Stimulated activated CD4-positive, alpha-beta T cell treated with anti-CD3 and anti-CD28 coated beads, TNF-alpha, amount 100 ng/mL, for 24 hours (primary cell): ENCODE data around the gene SNAPC2.
A peak's percentile ranks its signal among the peaks of the same experiment; 100 is the strongest.
"Not testable (repeated sequence)": the region's sequence is repeated elsewhere in the genome, so short reads cannot be mapped to it uniquely, and the experiment has no call there.

ENCODE experiments used
- DNase-seq, 3 experiments: peaks; one replicate each; pipeline ENCODE4 v3.0.0-alpha.2; 2020; ENCODE audit warnings: low read depth in 3 of 3

Gene SNAPC2

DNA sequence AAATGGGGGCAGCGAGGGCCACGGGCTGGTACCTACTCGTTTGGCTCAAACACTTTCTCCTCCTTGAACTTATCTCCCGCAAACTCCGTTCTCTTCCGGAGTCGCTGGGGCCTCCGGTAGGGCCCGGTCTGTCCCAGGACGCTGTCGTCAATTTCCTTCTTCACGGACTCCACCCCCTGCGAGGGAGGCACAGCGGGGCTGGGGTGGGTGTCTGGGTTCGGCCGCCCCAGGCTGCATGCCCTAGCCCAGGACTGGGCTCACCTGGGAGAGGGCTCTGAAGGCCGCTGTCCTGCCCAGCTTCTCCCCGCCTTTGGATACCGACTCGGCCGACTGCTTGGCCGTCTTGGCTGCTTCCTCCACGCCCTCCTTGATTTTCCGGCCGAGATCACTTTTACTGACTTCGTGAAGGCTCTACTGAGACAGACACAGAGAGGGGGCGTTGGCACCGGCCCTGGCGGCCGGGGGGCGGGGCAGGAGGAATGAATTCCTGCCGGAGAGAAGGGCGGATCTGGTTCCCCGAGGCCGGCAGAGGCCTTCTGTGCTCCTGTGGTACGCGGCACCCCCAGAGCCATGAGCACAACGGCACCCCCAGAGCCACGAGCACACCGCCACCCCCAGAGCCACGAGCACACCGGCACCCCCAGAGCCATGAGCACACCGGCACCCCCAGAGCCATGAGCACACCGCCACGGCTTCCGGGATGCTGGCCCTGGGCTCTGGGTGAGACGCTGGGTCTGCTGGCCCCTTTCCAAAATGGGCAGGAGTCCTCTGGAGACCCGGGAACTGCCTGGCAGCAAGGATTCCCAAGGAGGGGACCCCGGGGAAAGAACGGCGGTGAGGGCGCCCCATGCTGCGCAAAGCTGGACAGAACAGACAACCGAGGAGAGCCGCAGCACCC lies 13.9 kb downstream of the SNAPC2 start:
- no peak for DNase-seq

DNA sequence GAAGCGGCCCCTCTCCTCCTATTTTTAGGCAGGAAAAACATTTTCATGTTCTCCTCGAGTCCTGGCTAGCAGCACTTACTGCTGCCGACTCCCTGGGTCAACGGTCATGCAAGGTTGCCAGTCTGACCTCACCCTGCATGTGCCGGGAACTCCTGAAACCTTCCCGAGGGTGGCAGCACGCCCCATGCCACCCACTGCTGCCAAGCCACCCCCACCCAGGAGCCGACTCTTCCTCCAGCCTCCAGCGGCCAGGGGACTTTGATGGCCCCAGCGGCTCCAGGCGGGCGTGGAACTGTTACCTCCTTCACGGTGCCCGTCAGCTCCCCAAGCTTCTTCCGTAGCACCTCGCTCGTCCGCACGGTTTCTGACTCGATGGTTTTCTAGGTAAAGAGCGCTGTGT lies 14.6 kb downstream of the SNAPC2 start:
- no peak for DNase-seq

GRCh38 chr19:7940841-7941240 lies 20.7 kb downstream of the SNAPC2 start:
- no peak for DNase-seq

- DNase-seq: no peak
Observed at GRCh38 chr19:7941895-7942596, 21.9 kb downstream of the SNAPC2 start.

DNA sequence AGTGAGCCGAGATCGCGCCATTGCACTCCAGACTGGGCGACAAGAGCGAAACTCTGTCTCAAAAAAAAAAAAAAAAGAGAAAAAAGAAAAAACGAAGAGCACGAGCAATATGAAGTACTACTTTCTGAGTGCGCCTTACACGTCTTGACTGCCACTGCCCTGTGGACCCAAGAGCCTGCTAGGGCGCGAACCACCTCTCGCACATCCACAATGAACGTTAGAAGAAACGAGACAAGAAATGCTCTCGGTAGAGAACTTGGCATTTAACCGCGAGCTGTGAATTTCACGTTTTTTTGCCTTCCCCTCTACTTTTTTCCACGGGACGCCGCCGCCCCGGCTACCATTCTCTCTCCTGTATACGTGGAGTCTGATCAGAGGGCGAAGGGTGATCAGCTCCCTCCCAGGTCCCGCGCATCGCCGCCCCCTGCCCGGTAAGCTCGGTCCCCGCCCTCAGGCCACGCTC lies 22.9 kb downstream of the SNAPC2 start:
- DNase-seq: no peak

DNA sequence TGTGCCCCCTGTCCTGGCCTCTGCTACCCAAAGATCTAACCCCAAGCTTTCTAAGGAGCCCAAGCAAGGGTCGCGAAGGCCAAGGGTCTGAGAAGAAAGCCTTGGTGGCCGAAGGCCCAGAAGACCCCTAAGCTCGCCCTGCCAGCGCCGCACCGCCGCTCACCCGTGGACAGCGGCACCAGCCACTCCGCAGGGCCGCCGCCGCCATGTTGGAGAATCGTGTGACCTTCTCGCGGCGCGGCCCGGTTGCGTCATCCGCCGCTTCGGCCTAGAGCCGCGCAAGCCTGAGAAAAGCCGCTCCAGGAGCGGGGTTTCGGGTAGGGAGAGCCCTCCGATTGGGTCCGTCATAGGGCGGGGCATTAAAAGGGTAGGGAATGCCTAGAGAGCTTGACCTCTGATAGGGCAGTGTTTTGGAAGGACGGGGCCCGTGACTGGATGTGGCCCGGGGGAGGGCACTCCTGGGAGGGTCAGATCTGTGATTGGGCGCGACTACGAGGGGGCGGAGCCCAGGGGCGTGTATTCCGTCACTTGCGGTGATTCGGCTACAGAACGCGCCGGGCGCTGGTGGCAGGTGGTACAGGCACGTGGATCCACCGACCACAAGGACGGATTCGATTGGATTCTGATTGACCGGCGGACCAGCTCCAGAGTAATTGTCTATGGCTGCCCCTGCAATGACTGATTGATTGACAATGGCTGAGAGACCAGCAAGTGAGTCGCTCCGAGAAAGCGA lies 23.5 kb downstream of the SNAPC2 start, which contains the start of gene TIMM44:
Gene TIMM44, minus strand, starts transcription at position 223 of the 733 bp plus-strand sequence. Its CDS starts 15 bp downstream, at position 208.
- peak; percentile 98 to 99 (median 98) for DNase-seq

- DNase-seq: peak; percentile 69 to 87 (median 87)
Observed at GRCh38 chr19:7944177-7944761, 24.1 kb downstream of the SNAPC2 start.

GRCh38 chr19:7947939-7948338 lies 27.8 kb downstream of the SNAPC2 start:
- DNase-seq: no peak

DNA sequence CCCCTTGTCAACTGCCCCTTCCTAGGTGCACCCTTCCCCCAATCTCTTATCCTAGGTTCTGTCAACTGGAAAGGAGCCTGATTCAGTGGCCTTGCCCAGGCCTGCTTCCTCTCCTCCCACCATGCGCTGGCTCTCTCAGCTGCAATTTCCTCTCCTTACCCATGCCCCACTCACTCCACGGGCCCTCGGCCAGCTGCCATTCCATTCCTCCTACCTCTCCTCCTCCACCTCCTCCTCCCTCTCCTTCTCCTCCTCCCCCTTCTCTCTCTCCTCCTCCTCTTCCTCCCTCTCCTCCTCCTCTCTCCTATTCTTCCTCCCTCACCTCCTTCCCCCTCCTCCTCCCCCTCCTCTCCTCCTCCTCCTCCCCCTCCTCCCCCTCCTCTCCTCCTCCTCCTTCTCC lies 32.9 kb downstream of the SNAPC2 start:
- DNase-seq: no peak

DNA sequence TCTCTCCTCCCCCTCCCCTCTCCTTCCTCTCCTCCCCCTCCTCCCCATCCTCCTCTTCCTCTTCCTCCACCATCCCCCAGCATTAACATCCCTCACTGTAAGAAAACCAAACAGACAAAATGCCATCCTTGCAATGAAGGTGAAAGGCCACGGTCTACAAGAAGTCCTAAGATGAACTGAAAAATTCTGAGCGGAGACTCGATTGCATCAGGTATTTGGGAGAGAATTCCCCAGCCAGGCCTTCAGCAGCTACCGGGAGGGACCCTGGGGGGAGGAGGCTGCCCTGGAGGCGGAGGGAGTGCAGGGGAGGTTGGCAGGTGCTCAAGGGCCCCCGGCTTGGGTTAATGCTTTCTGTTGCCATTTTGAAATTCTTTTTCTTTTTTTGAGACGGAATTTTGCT lies 33.4 kb downstream of the SNAPC2 start:
- no peak for DNase-seq

GRCh38 chr19:7955696-7956095 lies 35.6 kb downstream of the SNAPC2 start:
- DNase-seq: no peak

DNA sequence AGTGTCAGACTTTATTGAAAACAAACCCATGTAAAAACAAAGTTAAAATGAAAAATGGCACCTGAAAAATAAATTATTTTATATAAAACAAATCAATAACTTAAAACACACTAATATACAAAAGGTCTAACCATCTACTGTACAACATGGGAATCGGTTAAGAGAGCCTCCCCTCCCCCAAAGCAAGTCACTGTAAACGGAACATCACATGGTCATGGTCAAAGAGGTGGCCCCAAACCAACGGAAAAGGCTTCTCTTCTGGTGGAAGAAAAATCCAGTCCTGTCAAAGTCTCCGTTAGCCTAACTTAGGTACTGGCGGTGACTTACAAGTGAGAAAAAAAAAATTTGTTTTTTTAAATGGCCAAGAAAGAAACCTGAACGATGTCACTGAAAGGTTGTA lies 39.1 kb downstream of the SNAPC2 start:
- DNase-seq: no peak

- DNase-seq: not testable (repeated sequence)
Observed at GRCh38 chr19:7961082-7961481, 40.9 kb downstream of the SNAPC2 start.

GRCh38 chr19:7961920-7962626 lies 41.9 kb downstream of the SNAPC2 start:
- DNase-seq: no peak

- no peak for DNase-seq
Observed at GRCh38 chr19:7962644-7963268, 42.6 kb downstream of the SNAPC2 start.

GRCh38 chr19:7963566-7963965 lies 43.4 kb downstream of the SNAPC2 start:
- no peak for DNase-seq

DNA sequence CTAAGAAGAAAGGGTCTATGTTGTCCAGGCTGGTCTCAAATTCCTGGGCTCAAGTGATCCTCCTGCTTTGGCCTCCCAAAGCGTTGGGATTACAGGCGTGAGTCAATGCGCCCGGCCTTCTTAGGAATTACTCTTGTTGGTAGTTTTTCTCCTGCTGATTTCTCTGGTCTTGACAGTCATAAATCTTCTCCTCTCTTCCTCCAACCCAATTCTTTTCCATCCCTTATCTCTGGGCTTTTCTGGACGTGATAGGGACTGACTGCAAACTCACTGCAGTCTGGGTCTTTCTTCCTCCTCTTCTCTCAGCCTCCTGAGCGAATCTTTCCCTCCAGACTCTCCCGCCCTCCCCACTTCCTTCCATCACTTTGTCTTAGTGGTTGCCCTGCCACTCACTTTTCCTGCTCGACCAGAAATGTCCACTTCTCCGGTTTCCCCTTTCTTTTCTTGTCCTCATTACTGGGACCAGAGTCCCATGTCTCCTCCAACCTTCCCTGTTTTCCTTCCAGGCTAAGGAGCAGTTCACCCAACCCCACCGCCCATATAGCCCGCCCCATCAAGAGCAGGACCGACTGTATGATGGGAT lies 45.2 kb downstream of the SNAPC2 start:
- no peak for DNase-seq

DNA sequence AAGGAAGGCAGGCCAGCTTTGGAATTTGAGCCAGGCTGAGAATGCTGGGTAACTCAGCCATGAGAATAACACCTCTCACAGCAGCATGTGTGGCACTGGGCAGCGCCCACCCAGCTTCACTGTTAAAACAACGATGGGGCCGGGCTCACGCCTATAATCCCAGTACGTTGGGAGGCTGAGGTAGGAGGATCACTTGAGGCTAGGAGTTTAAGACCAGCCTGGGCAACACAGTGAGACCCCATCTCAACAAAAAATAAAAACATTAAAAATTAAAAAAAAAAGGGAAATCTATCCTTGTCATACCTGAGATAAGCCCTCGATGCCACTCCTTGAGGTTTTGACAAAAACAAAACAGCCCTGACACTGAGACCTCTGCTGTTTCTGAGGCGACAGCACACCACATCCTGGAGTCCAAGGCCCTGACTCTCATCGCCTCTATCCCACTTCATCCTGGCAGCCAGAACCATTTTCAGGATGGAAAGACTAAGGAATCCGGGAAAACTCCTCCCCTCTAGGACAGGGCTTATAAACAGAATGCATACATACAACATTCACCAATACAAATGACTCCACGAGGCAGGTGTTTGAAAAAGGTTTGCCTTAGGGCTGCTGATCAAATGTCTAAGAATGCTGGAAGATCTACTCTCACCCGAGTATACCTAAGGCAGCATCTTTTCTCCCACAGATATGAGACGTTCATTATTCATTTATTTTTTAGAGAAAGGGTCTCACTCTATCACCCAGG lies 46.0 kb downstream of the SNAPC2 start:
- no peak for DNase-seq

- no peak for DNase-seq
Observed at GRCh38 chr19:7968008-7968795, 48.1 kb downstream of the SNAPC2 start.
